ENCODE results near the gene GPX2. TPM values are rescaled to one million over a fixed set of nuclear protein-coding genes. Genes with fewer than 3 reads are reported as not detected.

GPX2 gene
- total RNA-seq, 1 donor from 2014 or later, result 0.63 TPM

DNA sequence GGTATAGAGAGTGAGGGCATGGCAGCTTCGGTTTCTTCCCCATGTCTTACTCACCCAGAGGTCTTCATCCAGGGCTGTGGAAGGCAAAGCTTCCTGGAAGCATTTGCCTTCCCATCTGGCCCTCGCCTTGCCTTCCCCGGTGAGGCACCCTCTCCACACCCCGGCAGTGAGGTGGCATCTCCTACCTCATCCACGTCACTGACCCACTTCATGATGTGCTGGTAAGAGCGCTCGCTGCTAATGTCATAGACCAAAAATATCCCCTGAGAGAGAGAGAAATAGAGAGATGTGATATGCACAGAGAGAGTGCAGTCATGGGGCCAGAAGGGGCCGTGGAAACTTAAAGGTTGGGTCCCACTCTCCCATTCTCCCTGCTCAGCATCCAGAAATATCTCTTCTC, 8.3 kb upstream of the GPX2 start:
- Mint-ChIP-seq H3K36me3 (peaks cover 38% of the 10 kb centered on the region), H3K9me3 (no peaks in the 10 kb centered on the region), H3K4me1 (no peaks in the 10 kb centered on the region), H3K4me3 (no peak overlapping the region), H3K27ac (no peak overlapping the region), H3K27me3 (ENCODE audit: low read depth) (no peaks in the 10 kb centered on the region)
- DNase-seq (ENCODE audit: low spot score in 2 of 2, unreplicated experiment in 2 of 2), result no peak
- TF ChIP-seq, protein P1, sequence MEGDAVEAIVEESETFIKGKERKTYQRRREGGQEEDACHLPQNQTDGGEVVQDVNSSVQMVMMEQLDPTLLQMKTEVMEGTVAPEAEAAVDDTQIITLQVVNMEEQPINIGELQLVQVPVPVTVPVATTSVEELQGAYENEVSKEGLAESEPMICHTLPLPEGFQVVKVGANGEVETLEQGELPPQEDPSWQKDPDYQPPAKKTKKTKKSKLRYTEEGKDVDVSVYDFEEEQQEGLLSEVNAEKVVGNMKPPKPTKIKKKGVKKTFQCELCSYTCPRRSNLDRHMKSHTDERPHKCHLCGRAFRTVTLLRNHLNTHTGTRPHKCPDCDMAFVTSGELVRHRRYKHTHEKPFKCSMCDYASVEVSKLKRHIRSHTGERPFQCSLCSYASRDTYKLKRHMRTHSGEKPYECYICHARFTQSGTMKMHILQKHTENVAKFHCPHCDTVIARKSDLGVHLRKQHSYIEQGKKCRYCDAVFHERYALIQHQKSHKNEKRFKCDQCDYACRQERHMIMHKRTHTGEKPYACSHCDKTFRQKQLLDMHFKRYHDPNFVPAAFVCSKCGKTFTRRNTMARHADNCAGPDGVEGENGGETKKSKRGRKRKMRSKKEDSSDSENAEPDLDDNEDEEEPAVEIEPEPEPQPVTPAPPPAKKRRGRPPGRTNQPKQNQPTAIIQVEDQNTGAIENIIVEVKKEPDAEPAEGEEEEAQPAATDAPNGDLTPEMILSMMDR (IDR thresholded peaks at IDR 0.05; ENCODE audit: unreplicated experiment), result no peak

DNA sequence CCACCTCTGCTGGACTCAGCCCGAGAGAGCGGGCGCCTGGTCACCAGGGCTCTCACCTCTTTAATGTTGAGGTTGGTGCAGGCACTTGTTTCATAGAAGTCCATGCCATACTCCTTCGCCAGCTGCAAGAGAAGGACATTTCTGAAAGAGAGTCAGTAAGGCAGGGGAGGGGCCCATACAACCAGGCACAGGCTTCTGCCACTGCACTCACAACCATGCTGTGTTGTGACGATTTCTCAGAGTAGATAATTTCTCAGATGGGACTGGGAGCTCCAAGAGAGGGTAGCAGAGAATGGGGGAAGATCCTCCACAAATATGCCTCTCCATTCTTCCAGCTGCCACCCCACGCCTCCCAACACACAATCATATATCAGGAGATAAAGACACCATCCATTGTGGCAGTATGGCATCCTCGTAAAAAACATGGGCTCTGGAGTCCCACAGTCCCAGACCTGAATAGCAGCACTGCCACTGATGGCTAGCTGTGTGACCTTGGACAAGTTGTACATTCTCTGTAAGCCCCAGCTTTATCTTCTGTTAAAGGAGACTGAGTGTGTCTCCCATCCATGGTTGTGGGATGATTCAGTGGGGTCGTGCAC, 6.2 kb upstream of the GPX2 start:
- no peak for DNase-seq (ENCODE audit: low spot score in 2 of 2, unreplicated experiment in 2 of 2)
- H3K36me3 Mint-ChIP-seq, result peaks cover 35% of the 10 kb centered on the region
- TF ChIP-seq, protein P1 (IDR thresholded peaks at IDR 0.05; ENCODE audit: unreplicated experiment), result no peak
- H3K9me3 Mint-ChIP-seq, result no peaks in the 10 kb centered on the region
- no peak overlapping the region for H3K4me3 Mint-ChIP-seq
- no peaks in the 10 kb centered on the region for H3K4me1 Mint-ChIP-seq
- H3K27ac Mint-ChIP-seq, result no peak overlapping the region
- H3K27me3 Mint-ChIP-seq (ENCODE audit: low read depth), result no peaks in the 10 kb centered on the region

DNA sequence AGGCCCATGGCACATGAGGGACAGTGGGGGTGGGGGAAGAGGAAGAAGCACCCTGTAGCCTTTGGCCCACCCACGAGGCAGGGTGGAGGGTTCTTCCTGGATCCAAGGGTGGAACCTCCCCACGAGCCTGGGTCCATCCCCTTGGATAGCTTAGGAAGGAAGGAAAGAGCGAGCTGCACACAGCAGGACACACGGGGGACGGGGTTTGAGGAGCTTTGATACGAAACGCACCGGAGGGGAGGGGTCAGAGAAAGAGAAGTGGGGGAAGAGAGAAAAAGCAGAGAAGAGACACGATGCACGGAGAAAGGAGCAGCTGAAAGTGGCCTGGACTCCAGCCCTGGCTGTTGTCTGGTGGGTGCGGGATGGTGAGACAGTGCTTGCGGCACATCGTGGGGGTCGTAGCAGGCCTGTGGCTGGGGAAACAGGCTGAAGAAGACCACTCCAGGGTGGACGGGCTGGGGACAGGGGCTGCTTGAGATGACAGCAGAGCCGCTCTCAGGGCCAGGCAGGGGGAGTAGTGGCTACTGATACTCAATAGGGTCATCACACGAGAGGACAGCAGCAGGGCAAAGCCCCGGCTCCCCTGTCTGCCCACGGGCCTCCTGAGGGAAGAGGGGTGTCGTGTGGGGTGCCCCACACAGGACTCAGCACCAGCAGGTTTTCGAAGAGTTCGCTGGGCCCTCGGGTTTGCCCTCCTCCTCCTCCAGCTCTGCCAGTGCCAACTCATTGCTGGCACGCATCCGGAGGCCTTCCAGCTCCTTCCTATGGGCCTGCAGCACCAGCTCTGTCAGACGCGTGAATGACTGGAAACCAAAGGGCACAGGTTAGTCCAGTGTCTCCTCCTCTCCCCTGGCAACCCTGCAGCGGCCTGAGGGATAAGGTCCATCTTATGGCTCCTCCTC, 5.4 kb upstream of the GPX2 start:
- Mint-ChIP-seq H3K36me3 (peaks cover 35% of the 10 kb centered on the region), H3K4me1 (no peaks in the 10 kb centered on the region), H3K4me3 (no peak overlapping the region), H3K27me3 (ENCODE audit: low read depth) (no peaks in the 10 kb centered on the region), H3K9me3 (no peaks in the 10 kb centered on the region), H3K27ac (no peak overlapping the region)
- DNase-seq (ENCODE audit: low spot score in 2 of 2, unreplicated experiment in 2 of 2), result peak in 1 of 2 experiments; percentile 27
- TF ChIP-seq, protein P1 (IDR thresholded peaks at IDR 0.05; ENCODE audit: unreplicated experiment), result no peak

DNA sequence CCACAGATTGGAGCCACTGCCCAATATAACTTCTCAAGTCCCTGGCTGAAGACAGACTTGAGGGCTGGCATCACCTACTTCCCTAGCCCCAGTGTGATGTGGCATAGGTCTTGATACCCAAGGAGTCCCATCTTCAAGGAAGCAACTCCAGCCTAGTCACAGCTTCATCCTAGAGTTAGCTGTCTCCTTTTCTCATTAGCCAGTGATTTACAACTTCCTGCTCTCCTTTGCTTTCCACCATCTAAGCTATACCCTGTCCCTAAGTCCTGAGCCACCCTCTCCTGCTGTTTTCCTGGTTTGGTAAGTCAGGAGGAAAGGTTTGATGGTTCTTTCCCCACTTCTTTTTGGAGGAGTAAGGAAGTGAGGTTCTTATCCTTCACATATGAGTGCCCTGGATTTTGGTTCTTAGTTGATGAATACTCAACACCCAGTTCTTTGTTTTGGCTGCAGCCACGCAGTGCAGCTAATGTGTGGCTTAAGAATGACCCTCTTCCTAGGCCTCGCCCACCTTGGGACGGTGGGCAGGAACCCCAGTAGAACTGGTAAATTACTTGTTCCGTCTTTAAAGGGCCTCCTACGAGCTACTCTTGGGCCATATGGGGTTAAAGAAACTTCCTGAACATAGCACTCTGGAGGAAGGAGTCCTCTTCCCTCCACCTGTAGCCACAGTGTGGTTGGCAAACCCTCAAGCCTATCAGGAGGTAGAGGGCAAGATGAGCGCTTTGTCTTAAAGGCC, 3.9 kb upstream of the GPX2 start:
- Mint-ChIP-seq H3K9me3 (no peaks in the 10 kb centered on the region), H3K27ac (no peak overlapping the region), H3K27me3 (ENCODE audit: low read depth) (no peaks in the 10 kb centered on the region), H3K4me3 (no peak overlapping the region), H3K36me3 (peaks cover 34% of the 10 kb centered on the region), H3K4me1 (no peaks in the 10 kb centered on the region)
- TF ChIP-seq, protein P1 (IDR thresholded peaks at IDR 0.05; ENCODE audit: unreplicated experiment), result no peak
- DNase-seq (ENCODE audit: low spot score in 2 of 2, unreplicated experiment in 2 of 2), result no peak

DNA sequence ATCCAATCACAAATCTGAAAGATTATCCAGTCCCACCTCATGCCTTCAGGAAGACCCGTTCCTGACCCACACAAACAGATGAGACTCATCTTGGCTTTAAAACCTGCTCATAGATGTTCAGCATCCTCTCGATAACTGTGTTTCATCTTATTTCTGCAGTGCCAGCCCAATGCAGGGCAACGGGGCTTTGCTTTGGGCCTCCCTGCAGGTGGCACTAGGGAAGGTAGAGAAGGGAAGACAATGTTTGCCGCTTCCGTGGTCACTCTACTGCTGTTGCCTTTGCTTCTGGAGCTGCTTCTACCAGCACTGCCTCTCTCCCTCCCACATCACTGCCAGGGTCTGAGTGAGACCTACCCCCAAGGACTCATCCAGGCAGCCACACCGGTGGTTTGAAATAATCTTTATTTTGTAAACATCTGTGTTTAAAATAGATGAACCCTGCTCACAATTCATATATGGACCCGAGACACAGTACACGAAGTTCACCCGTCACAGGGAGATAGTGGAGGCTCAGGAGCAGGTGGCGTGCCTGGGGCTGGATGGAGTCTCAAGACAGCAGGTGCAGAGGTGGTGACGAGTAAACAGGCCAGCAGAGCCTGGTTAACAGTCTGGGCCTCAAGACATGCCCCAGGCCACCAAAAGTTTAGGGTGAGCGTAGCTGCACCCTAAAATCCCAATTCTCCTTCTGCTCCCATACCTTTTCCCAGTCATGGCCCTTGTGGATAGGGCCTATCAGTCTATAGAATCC, 3.1 kb upstream of the GPX2 start:
- DNase-seq (ENCODE audit: low spot score in 2 of 2, unreplicated experiment in 2 of 2), result no peak
- no peak overlapping the region for H3K4me3 Mint-ChIP-seq

More for the DNA sequence above, 3.1 kb upstream of the GPX2 start:
- Mint-ChIP-seq H3K36me3 (peaks cover 30% of the 10 kb centered on the region), H3K4me1 (peaks cover 3% of the 10 kb centered on the region), H3K27me3 (ENCODE audit: low read depth) (no peaks in the 10 kb centered on the region), H3K27ac (no peak overlapping the region), H3K9me3 (no peaks in the 10 kb centered on the region)
- TF ChIP-seq, protein P1 (IDR thresholded peaks at IDR 0.05; ENCODE audit: unreplicated experiment), result no peak
